Measurements from ENCODE around the gene AP2M1. TPM values are rescaled to one million over a fixed set of nuclear protein-coding genes. Genes with fewer than 3 reads are reported as not detected.
"Not testable (repeated sequence)": the region's sequence is repeated elsewhere in the genome, so short reads cannot be mapped to it uniquely, and the experiment has no call there.

Gene AP2M1
- polyA plus RNA-seq, 1 donor (not counting 4 experiments of a cell fraction or from before 2014, with no cell fraction given): 431 TPM

DNA sequence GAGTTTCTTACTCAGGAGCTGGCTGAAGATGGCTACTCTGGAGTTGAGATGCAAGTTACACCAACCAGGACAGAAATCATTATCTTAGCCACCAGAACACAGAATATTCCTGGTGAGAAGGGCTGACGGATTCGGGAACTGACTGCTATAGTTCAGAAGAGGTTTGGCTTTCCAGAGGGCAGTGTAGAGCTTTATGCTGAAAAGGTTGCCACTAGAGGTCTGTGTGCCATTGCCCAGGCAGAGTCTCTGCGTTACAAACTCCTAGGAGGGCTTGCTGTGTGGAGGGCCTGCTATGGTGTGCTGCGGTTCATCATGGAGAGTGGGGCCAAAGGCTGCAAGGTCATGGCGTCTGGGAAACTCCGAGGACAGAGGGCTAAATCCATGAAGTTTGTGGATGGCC is 24.9 kb upstream of the AP2M1 start:
- DNase-seq (ENCODE audit: low read depth, low spot score); dilution Hi-C loops (cut with MboI; ENCODE audit: extremely low pct_ligation_motif_present, low sequenced_read_pairs); H3K27me3 ChIP-seq (ENCODE audit: control insufficient read depth, extremely low read depth, insufficient read depth, low read length); H2AFZ ChIP-seq (ENCODE audit: control insufficient read depth, low read length); H3K9me3 ChIP-seq (ENCODE audit: control insufficient read depth, low read depth, low read length); H3K79me2 ChIP-seq (ENCODE audit: control insufficient read depth, insufficient read depth, low read length); H3K27ac ChIP-seq (ENCODE audit: control insufficient read depth, insufficient read depth, low read length); H3K4me3 ChIP-seq (ENCODE audit: control insufficient read depth in 2 of 3, extremely low read depth in 1 of 3, insufficient read depth in 2 of 3, low read depth in 1 of 3, low read length in 3 of 3); H3K9ac ChIP-seq (ENCODE audit: control insufficient read depth, extremely low read depth, insufficient read depth, low read length); H3K36me3 ChIP-seq (ENCODE audit: control insufficient read depth in 2 of 2, extremely low read depth in 1 of 2, insufficient read depth in 2 of 2, low read length in 2 of 2); FAIRE-seq; H4K20me1 ChIP-seq (ENCODE audit: control insufficient read depth, extremely low read depth, insufficient read depth, low read length); H3K4me2 ChIP-seq (ENCODE audit: control insufficient read depth, extremely low read depth, insufficient read depth, low read depth, low read length); H3K4me1 ChIP-seq (ENCODE audit: control insufficient read depth, extremely low read depth, insufficient read depth, low read length); H3K9me1 ChIP-seq (ENCODE audit: control insufficient read depth, extremely low read depth, insufficient read depth, low read length): not testable (repeated sequence)
- TF ChIP-seq, protein P1, sequence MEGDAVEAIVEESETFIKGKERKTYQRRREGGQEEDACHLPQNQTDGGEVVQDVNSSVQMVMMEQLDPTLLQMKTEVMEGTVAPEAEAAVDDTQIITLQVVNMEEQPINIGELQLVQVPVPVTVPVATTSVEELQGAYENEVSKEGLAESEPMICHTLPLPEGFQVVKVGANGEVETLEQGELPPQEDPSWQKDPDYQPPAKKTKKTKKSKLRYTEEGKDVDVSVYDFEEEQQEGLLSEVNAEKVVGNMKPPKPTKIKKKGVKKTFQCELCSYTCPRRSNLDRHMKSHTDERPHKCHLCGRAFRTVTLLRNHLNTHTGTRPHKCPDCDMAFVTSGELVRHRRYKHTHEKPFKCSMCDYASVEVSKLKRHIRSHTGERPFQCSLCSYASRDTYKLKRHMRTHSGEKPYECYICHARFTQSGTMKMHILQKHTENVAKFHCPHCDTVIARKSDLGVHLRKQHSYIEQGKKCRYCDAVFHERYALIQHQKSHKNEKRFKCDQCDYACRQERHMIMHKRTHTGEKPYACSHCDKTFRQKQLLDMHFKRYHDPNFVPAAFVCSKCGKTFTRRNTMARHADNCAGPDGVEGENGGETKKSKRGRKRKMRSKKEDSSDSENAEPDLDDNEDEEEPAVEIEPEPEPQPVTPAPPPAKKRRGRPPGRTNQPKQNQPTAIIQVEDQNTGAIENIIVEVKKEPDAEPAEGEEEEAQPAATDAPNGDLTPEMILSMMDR (optimal IDR thresholded peaks at IDR 0.05 in 1 of 3, IDR thresholded peaks at IDR 0.05 in 1 of 3, conservative IDR thresholded peaks at IDR 0.05 in 1 of 3; ENCODE audit: extremely low read depth in 1 of 3, insufficient read depth in 2 of 3, low read length in 3 of 3): peak in 2 of 3 experiments; percentile 5 to 8

GRCh38 chr3:184154885-184155643 is 19.6 kb upstream of the AP2M1 start, which contains the start of gene DVL3:
TSS of gene DVL3 (plus strand) at chr3:184155377. CDS start at chr3:184155636, 259 bp downstream.
- Histone ChIP-seq H3K27ac (ENCODE audit: control insufficient read depth, insufficient read depth, low read length) (peak within 1 kb of the TSS; percentile 66), H3K9ac (ENCODE audit: control insufficient read depth, extremely low read depth, insufficient read depth, low read length) (peak within 1 kb of the TSS; percentile 85), H4K20me1 (ENCODE audit: control insufficient read depth, extremely low read depth, insufficient read depth, low read length) (no peaks in the 10 kb centered on the region), H3K27me3 (ENCODE audit: control insufficient read depth, extremely low read depth, insufficient read depth, low read length) (no peaks in the 10 kb centered on the region), H3K79me2 (ENCODE audit: control insufficient read depth, insufficient read depth, low read length) (peaks cover 42% of the 10 kb centered on the region), H3K36me3 (ENCODE audit: control insufficient read depth in 2 of 2, extremely low read depth in 1 of 2, insufficient read depth in 2 of 2, low read length in 2 of 2) (peaks cover 0 to 2% of the 10 kb centered on the region in 2 experiments), H3K9me3 (ENCODE audit: control insufficient read depth, low read depth, low read length) (no peaks in the 10 kb centered on the region), H2AFZ (ENCODE audit: control insufficient read depth, low read length) (peak within 1 kb of the TSS; percentile 95), H3K4me3 (ENCODE audit: control insufficient read depth in 2 of 3, extremely low read depth in 1 of 3, insufficient read depth in 2 of 3, low read depth in 1 of 3, low read length in 3 of 3) (peak within 1 kb of the TSS; percentile 80 to 97 (median 94)), H3K4me2 (ENCODE audit: control insufficient read depth, extremely low read depth, insufficient read depth, low read depth, low read length) (peak within 1 kb of the TSS; percentile 98), H3K9me1 (ENCODE audit: control insufficient read depth, extremely low read depth, insufficient read depth, low read length) (no peaks in the 10 kb centered on the region), H3K4me1 (ENCODE audit: control insufficient read depth, extremely low read depth, insufficient read depth, low read length) (peaks cover 5% of the 10 kb centered on the region)
- TF ChIP-seq, protein P1 (optimal IDR thresholded peaks at IDR 0.05 in 1 of 3, IDR thresholded peaks at IDR 0.05 in 1 of 3, conservative IDR thresholded peaks at IDR 0.05 in 1 of 3; ENCODE audit: extremely low read depth in 1 of 3, insufficient read depth in 2 of 3, low read length in 3 of 3): no peak
- no peak for TF ChIP-seq EZH2 (IDR thresholded peaks at IDR 0.05; ENCODE audit: low read length)
- no peak for DNase-seq (ENCODE audit: low read depth, low spot score)
- no peak for FAIRE-seq
- dilution Hi-C loops (cut with MboI; ENCODE audit: extremely low pct_ligation_motif_present, low sequenced_read_pairs): no loop called here
